HG02938 (cell line): Measurements from ENCODE around the gene MAN1B1.
A peak's percentile ranks its signal among the peaks of the same experiment; 100 is the strongest.

ENCODE experiments used
- ATAC-seq: cut with Tn5 transposase; IDR thresholded peaks from one replicate; pipeline ENCODE4 v1.9.1; 2021; ENCODE audit warnings: mild to moderate bottlenecking, moderate library complexity; ENCODE audit not compliant: unreplicated experiment

MAN1B1 gene

GRCh38 chr9:137068539-137069507 is 18.0 kb upstream of the MAN1B1 start:
- ATAC-seq = no peak

GRCh38 chr9:137069508-137070091 is 17.2 kb upstream of the MAN1B1 start:
- no peak for ATAC-seq

GRCh38 chr9:137070201-137070905 is 16.4 kb upstream of the MAN1B1 start, which contains the start of gene SAPCD2:
TSS of gene SAPCD2 (minus strand) at chr9:137070557. CDS start at chr9:137070460, 97 bp downstream.
- peak; percentile 78 for ATAC-seq

- ATAC-seq = peak; percentile 16
These were observed 15.9 kb upstream of the MAN1B1 start for GRCh38 chr9:137070906-137071275.

- ATAC-seq = no peak
These were observed 15.5 kb upstream of the MAN1B1 start for GRCh38 chr9:137071282-137071681.

GRCh38 chr9:137073992-137074399 is 12.8 kb upstream of the MAN1B1 start:
- no peak for ATAC-seq

- no peak for ATAC-seq
These were observed 12.0 kb upstream of the MAN1B1 start for GRCh38 chr9:137074657-137075274.

- ATAC-seq = no peak
These were observed 11.5 kb upstream of the MAN1B1 start for GRCh38 chr9:137075275-137075775.

GRCh38 chr9:137076636-137077009 is 10.2 kb upstream of the MAN1B1 start:
- ATAC-seq = no peak

- peak; percentile 43 for ATAC-seq
These were observed 9.6 kb upstream of the MAN1B1 start, which contains the start of gene UAP1L1 for GRCh38 chr9:137077010-137077747. TSS of gene UAP1L1 (plus strand) at chr9:137077517. CDS start at chr9:137077533, 16 bp downstream.

GRCh38 chr9:137077758-137078693 is 8.8 kb upstream of the MAN1B1 start:
- ATAC-seq = peak; percentile 34

GRCh38 chr9:137078701-137079400 is 7.9 kb upstream of the MAN1B1 start:
- ATAC-seq = no peak

- ATAC-seq = no peak
These were observed 7.4 kb upstream of the MAN1B1 start for GRCh38 chr9:137079401-137079787.

- ATAC-seq = no peak
These were observed 6.3 kb upstream of the MAN1B1 start for GRCh38 chr9:137080260-137081122.

- no peak for ATAC-seq
These were observed 4.4 kb upstream of the MAN1B1 start for GRCh38 chr9:137082222-137082924.

- ATAC-seq = no peak
These were observed 3.9 kb upstream of the MAN1B1 start for GRCh38 chr9:137082925-137083290.
